NCI-H345 treated with DMSO at 0.1 percent for 48 hours (cell line): ENCODE results near the gene FOS.
"Not testable (repeated sequence)": the region's sequence is repeated elsewhere in the genome, so short reads cannot be mapped to it uniquely, and the experiment has no call there.

Experiments
- DNase-seq: peaks from one replicate; lab custom pipeline; 2025; ENCODE audit not compliant: unreplicated experiment; lab: John Stamatoyannopoulos, UW

Gene FOS

GRCh38 chr14:75292101-75292563, 13.5 kb downstream of the FOS start:
- DNase-seq = no peak

- DNase-seq = no peak
These were observed 14.3 kb downstream of the FOS start for GRCh38 chr14:75292886-75293285.

- peak; percentile 76 for DNase-seq
These were observed 15.5 kb downstream of the FOS start for GRCh38 chr14:75293920-75294648.

- no peak for DNase-seq
These were observed 16.0 kb downstream of the FOS start for GRCh38 chr14:75294649-75295033.

- DNase-seq = no peak
These were observed 16.4 kb downstream of the FOS start for GRCh38 chr14:75295061-75295461.

GRCh38 chr14:75295491-75296345, 17.1 kb downstream of the FOS start:
- DNase-seq = peak; percentile 49

GRCh38 chr14:75297411-75298040, 18.9 kb downstream of the FOS start:
- no peak for DNase-seq

GRCh38 chr14:75298187-75298965, 19.7 kb downstream of the FOS start:
- DNase-seq = no peak

- no peak for DNase-seq
These were observed 20.4 kb downstream of the FOS start for GRCh38 chr14:75299059-75299458.

GRCh38 chr14:75299576-75299975, 20.9 kb downstream of the FOS start:
- DNase-seq = no peak

GRCh38 chr14:75301666-75302325, 23.2 kb downstream of the FOS start:
- no peak for DNase-seq

- peak; percentile 41 for DNase-seq
These were observed 24.8 kb downstream of the FOS start for GRCh38 chr14:75303381-75303789.

- DNase-seq = not testable (repeated sequence)
These were observed 27.8 kb downstream of the FOS start for GRCh38 chr14:75306410-75306809.

- DNase-seq = peak; percentile 59
These were observed 28.5 kb downstream of the FOS start for GRCh38 chr14:75306927-75307699.

- DNase-seq = peak; percentile 87
These were observed 29.2 kb downstream of the FOS start for GRCh38 chr14:75307700-75308379.

- not testable (repeated sequence) for DNase-seq
These were observed 30.4 kb downstream of the FOS start for GRCh38 chr14:75308991-75309390.

GRCh38 chr14:75309561-75309960, 30.9 kb downstream of the FOS start:
- not testable (repeated sequence) for DNase-seq

- DNase-seq = peak; percentile 77
These were observed 31.9 kb downstream of the FOS start for GRCh38 chr14:75310295-75311111.
